GM21381 (cell line): ENCODE data around the gene PTCD2.
A peak's percentile ranks its signal among the peaks of the same experiment; 100 is the strongest.

Source experiments
- ATAC-seq: cut with Tn5 transposase; IDR thresholded peaks from one replicate; pipeline ENCODE4 v1.9.1; 2021; ENCODE audit warnings: mild to moderate bottlenecking, moderate library complexity; ENCODE audit not compliant: unreplicated experiment

PTCD2 gene

DNA sequence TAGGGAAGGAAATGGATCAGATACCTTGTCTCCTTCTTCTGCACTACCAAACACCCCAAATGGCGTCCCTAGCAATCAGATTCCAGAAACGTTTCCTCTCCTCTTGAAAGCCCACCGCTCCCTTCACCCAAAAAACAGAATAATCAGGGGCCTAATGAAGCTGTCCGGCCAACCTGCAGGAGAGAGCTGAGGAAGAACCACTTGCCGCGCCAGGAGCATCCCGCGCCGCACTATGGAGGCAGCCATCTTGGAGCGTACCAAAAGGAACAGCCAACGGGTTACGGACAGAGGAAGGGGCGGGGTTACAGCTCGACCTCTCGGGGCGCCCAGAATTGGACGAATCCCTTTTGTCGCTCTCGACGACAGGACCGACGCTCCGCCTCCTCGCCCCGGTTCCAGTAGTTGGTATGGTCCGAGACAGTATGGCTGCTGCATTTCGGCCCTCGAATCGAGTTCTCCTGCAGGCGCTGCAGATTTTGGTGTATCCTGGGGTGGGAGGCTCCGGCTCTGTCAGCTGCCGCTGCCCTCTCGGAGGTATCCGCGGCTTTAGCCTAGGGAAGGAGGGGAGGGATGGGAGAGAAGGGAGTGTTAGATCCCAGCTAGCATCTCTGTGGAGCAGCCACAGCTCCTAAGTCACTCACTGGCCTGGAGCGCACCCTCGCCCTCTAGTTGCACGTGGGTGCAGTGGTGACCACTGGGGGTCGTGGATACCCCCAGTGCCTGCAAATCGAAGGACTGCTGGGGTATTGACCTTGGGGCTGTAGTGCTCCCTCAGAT is at the start of gene PTCD2, which contains the start of gene MRPS27:
Gene PTCD2 (plus strand): TSS at position 398 of the 777 bp plus-strand sequence. CDS start 10 bp downstream, at position 408.
Gene MRPS27 (minus strand): TSS at position 265 of the 777 bp plus-strand sequence. CDS start 19 bp downstream, at position 246.
- ATAC-seq = peak; percentile 98

DNA sequence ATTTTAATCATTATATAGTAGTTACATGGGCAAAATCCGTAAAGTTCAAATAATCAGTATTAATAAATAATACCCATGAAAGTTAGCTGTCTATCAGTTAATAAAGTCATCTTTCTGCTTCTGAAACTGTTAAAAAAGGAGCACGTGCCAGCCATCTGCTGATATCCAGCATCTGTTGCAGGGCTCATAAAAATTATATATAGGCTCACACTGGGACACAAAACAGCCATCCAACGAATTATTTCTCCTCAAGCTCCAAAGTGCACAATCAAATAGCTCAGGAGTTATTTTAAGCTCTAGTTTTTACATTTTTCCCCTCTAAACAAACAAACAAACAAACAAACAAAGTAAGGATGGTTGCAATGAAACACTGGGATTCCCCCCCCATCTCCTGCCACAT is 48.5 kb upstream of the PTCD2 start:
- no peak for ATAC-seq

- ATAC-seq = no peak
Observed at GRCh38 chr5:72272398-72272797, 47.8 kb upstream of the PTCD2 start.

GRCh38 chr5:72273547-72273946 is 46.6 kb upstream of the PTCD2 start:
- no peak for ATAC-seq

DNA sequence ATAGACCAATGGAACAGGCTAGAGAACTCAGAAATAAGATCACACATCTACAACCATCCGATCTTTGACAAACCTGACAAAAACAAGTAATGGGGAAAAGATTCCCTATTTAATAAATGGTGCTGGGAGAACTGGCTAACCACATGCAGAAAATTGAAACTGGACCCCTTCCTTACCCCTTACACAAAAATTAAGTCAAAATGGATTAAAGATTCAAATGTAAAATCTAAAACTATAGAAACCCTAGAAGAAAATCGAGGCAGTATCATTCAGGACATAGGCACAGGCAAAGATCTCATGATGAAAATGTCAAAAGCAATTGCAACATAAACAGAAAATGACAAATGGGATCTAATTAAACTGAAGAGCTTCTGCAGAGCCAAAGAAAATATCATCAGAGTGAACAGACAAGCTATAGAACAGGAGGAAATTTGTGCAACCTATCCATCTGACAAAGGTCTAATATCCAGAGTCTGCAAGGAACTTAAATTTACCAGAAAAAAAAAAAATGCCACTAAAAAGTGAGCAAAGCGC is 43.9 kb upstream of the PTCD2 start:
- no peak for ATAC-seq

GRCh38 chr5:72280581-72281069 is 39.5 kb upstream of the PTCD2 start:
- no peak for ATAC-seq

DNA sequence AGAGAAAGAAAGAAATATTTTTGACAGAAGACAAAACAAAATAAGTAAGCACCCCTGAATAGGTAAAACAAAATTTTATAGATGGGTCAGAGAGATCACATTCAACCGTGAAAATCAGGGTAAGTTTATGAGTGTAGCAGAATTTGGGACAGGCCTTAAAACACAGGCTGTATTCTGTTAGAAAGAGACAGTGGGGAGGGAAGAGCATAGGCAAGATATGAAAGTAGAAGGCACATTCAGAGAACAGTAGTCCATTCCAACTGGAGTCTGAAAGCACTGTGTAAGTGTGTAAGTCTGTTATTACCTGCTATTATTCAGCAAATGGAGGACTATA is 38.8 kb upstream of the PTCD2 start:
- no peak for ATAC-seq

GRCh38 chr5:72281764-72282499 is 38.2 kb upstream of the PTCD2 start:
- ATAC-seq = no peak

- ATAC-seq = no peak
Observed at GRCh38 chr5:72282878-72283277, 37.3 kb upstream of the PTCD2 start.

DNA sequence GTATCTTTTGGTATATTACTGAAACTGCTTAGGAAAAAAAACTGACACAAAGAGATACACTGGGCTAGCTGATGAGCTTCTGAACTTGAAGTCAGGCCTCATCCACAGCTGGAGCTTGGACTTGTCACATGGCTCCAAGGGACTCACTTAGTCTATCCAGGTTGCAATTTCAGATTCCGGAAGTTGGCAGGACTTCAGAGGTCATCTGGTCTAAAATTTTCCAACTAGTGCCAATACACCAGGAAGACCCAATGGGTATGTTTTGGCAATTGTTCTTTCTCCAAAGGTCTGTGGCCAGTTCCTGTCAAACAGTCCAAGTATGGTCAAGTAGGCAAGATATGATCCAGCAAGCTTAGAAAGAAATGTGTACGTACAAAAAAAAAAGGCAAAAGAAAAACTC is 36.8 kb upstream of the PTCD2 start:
- no peak for ATAC-seq

DNA sequence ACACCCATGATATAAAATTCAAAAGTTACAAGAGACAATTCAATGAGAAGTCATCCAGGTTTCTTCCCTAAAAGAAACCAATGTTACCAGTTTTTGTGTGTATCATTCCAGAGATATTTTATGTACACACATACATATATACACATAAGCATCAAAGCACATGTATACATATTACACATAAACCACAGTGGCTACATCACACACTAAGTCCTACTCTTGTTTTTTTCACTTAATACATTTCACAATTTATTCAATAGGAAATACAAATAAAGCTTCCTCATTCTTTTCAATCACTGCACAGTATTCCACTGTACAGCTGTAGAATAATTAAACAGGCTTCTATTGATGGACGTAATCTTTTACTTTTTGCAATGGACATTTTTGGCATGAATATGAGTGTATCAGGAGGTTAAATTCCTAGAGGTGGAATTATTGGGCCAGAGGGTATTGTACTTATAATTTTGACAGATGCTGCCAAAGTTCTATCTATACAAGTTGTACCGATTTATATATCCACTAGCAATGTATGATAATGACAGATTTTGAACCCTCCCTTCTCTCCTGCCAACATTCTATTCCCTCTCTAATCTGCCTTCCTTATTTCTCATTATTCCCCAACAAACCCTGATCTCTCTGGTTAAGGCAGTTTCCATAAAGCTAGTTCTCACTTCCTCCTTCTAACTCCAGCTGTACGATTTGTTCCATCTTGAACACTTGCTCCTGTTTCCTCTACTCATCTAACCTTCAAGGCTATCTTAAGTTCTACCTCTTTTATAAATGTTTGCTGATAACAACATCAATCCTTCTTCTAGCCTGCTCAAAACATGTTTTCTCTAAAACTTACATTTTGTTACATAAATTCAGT is 35.4 kb upstream of the PTCD2 start:
- no peak for ATAC-seq

GRCh38 chr5:72285424-72285821 is 34.8 kb upstream of the PTCD2 start:
- no peak for ATAC-seq

DNA sequence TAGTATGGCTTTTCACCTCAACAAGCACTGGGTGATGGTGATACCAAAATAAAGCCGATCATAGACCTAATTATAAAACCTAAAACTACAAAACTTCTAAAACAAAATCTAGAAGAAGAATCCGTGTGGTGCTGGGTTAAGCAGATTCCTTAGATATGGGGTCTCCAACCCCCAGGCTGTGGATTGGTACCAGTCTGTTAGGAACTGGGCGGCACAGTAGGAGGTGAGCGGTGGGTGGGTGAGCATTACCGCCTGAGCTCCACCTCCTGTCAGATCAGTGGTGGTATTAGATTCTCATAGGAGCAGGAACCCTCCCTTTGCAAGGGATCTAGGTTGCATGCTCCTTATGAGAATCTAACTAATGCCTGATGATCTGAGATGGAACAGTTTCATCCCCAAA is 33.4 kb upstream of the PTCD2 start:
- no peak for ATAC-seq

GRCh38 chr5:72288924-72289323 is 31.2 kb upstream of the PTCD2 start:
- ATAC-seq = no peak

GRCh38 chr5:72290356-72291133 is 29.6 kb upstream of the PTCD2 start:
- ATAC-seq = no peak

GRCh38 chr5:72291601-72292000 is 28.6 kb upstream of the PTCD2 start:
- ATAC-seq = no peak

GRCh38 chr5:72292411-72292810 is 27.8 kb upstream of the PTCD2 start:
- ATAC-seq = no peak

DNA sequence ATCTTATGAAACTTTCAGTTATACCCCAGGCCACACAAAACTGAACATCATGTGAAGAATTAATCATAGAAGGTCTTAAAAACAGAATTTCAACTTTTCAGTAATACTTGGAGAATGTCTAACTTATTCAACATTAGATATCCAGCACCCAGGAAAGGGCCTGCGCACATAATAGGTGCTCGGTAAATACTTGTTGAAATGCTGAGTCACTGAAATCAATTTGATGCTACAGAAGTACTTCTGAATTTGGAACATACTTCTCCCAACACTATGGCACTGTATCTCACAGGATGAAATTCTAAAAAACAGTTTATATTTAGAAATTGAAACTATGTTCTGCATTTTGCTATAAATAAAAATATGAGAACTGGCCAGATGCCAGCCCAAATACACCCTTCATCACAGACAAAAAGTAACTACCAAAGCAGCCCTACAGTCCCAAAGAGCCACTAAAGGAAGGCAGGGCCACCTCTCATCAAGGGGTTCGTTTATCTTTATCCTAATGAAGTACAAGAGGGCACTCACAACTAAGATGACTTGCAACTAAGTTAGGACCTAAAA is 26.6 kb upstream of the PTCD2 start:
- ATAC-seq = no peak

DNA sequence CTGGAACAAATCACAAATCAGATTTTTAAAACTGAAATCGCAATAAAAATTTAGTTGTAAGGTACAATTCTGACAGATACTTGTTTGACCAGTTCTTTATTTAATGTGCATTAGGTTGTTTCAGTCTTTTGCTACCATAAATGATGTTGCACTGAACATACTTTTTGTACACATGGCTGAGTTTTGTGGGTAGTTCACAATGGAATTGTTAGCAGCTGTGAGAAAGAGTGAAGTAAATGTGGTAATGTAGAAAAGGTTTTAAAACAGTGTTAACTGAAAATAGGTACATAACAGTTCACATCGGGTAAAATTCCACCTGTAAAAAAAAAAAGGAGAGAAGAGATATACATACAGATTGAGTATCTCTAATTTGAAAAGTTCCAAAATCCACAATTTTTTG is 25.7 kb upstream of the PTCD2 start:
- ATAC-seq = no peak

DNA sequence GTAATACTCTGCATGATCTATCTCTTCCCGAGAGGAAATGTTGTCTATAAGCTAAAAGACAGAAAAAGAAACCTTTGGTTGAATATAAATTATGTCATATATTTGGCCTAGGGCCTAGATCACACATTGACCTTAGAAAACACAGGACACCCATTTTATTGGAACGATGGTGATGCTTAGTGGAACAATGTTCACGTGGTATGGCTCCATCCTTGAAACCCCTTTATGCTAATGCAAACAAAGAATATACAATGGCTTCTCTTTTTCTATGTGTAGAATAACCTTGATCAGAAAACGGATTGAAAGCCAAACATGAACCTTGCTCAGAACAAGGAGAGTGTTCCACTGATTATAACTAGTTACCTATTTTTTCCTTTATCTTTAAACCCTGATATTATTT is 24.6 kb upstream of the PTCD2 start:
- no peak for ATAC-seq
